ENCODE data around the gene C1orf21. TPM values are rescaled to one million over a fixed set of nuclear protein-coding genes. Genes with fewer than 3 reads are reported as not detected.

C1orf21 gene
- total RNA-seq, 1 experiment from 2014 or later: 0.15 TPM

- no peak overlapping the region for H3K27ac ChIP-seq (ENCODE audit: low read length)
- in situ Hi-C loops (cut with HindIII; ENCODE audit: low pct_unique_long_range_greater_than_20kb, low sequenced_read_pairs): no loop called here
- no peak for TF ChIP-seq SIN3A (IDR thresholded peaks at IDR 0.05; ENCODE audit: borderline replicate concordance, insufficient read depth, low read depth, low read length)
- TF ChIP-seq CTCF (IDR thresholded peaks at IDR 0.05): no peak
- TF ChIP-seq POLR2AphosphoS5 (IDR thresholded peaks at IDR 0.05; ENCODE audit: low read depth, low read length): no peak
- no peak for TF ChIP-seq REST (IDR thresholded peaks at IDR 0.05; ENCODE audit: insufficient read depth in 1 of 2, low read depth in 2 of 2, low read length in 1 of 2)
- no peak for TF ChIP-seq TCF7L2 (IDR thresholded peaks at IDR 0.05; ENCODE audit: low read depth, low read length)
- no peaks in the 10 kb centered on the region for H3K4me1 ChIP-seq (ENCODE audit: control insufficient read depth, insufficient read depth, low read length)
- CTCF ChIA-PET: no interaction called here
- ATAC-seq: no peak
- no peak for DNase-seq (ENCODE audit: low read depth, low spot score)
- H3K9me3 ChIP-seq (ENCODE audit: control insufficient read depth, insufficient read depth, low read depth, low read length): no peaks in the 10 kb centered on the region
- H3K27me3 ChIP-seq (ENCODE audit: control insufficient read depth, insufficient read depth, low read length): no peaks in the 10 kb centered on the region
- POLR2A ChIA-PET: no interaction called here
- intact Hi-C loops (cut with micrococcal nuclease; ENCODE audit: unreplicated experiment): no loop called here
- H3K36me3 ChIP-seq (ENCODE audit: control insufficient read depth, insufficient read depth, low read length): no peaks in the 10 kb centered on the region
- H3K4me3 ChIP-seq (ENCODE audit: low read depth in 2 of 2, low read length in 2 of 2): no peak overlapping the region
- no TSS peak for BruUV-seq (replicated peaks)
Observed at GRCh38 chr1:184576822-184577221, 190.0 kb downstream of the C1orf21 start.

GRCh38 chr1:184577319-184577718 is 190.5 kb downstream of the C1orf21 start:
- ATAC-seq (no peak), DNase-seq (ENCODE audit: low read depth, low spot score) (no peak)
- Histone ChIP-seq H3K9me3 (ENCODE audit: control insufficient read depth, insufficient read depth, low read depth, low read length) (no peaks in the 10 kb centered on the region), H3K4me3 (ENCODE audit: low read depth in 2 of 2, low read length in 2 of 2) (no peak overlapping the region), H3K4me1 (ENCODE audit: control insufficient read depth, insufficient read depth, low read length) (no peaks in the 10 kb centered on the region), H3K27me3 (ENCODE audit: control insufficient read depth, insufficient read depth, low read length) (no peaks in the 10 kb centered on the region), H3K27ac (ENCODE audit: low read length) (no peak overlapping the region), H3K36me3 (ENCODE audit: control insufficient read depth, insufficient read depth, low read length) (no peaks in the 10 kb centered on the region)
- ChIA-PET POLR2A (no interaction called here), CTCF (no interaction called here)
- in situ Hi-C loops (cut with HindIII; ENCODE audit: low pct_unique_long_range_greater_than_20kb, low sequenced_read_pairs) (no loop called here), intact Hi-C loops (cut with micrococcal nuclease; ENCODE audit: unreplicated experiment) (no loop called here)
- TF ChIP-seq TCF7L2 (IDR thresholded peaks at IDR 0.05; ENCODE audit: low read depth, low read length) (no peak), CTCF (IDR thresholded peaks at IDR 0.05) (no peak), REST (IDR thresholded peaks at IDR 0.05; ENCODE audit: insufficient read depth in 1 of 2, low read depth in 2 of 2, low read length in 1 of 2) (no peak), SIN3A (IDR thresholded peaks at IDR 0.05; ENCODE audit: borderline replicate concordance, insufficient read depth, low read depth, low read length) (no peak), POLR2AphosphoS5 (IDR thresholded peaks at IDR 0.05; ENCODE audit: low read depth, low read length) (no peak)
- no TSS peak for BruUV-seq (replicated peaks)

Measured in Panc1 (cell line).